Breast epithelium (tissue), 3 donors: ENCODE results near the gene PLA2G15.

Source experiments
- CTCF ChIP-seq, 3 donors: fragments of 450-650 bp; IDR thresholded peaks; one replicate each; pipeline ENCODE4 v1.5.1; 2016 to 2017; ENCODE audit warnings: antibody characterized with exemption in 3 of 3, mild to moderate bottlenecking in 3 of 3, moderate library complexity in 3 of 3
- POLR2A ChIP-seq: fragments of 450-650 bp; IDR thresholded peaks from one replicate; pipeline ENCODE4 v1.6.1; 2016; ENCODE audit warnings: antibody characterized with exemption, mild to moderate bottlenecking, moderate library complexity

- no peak for TF ChIP-seq CTCF (IDR thresholded peaks at IDR 0.05)
- no peak for TF ChIP-seq POLR2A
Measured at GRCh38 chr16:68197250-68197649, 47.9 kb upstream of the PLA2G15 start.
